CD4-positive, alpha-beta T cell treated with Interleukin-4 for 1 hour (primary cell): ENCODE measurements around the gene PPIL6.

Experiments used
- DNase-seq, 2 donors: peaks; one replicate each; pipeline ENCODE4 v3.0.0-alpha.2; 2020 to 2022

The PPIL6 gene

DNA sequence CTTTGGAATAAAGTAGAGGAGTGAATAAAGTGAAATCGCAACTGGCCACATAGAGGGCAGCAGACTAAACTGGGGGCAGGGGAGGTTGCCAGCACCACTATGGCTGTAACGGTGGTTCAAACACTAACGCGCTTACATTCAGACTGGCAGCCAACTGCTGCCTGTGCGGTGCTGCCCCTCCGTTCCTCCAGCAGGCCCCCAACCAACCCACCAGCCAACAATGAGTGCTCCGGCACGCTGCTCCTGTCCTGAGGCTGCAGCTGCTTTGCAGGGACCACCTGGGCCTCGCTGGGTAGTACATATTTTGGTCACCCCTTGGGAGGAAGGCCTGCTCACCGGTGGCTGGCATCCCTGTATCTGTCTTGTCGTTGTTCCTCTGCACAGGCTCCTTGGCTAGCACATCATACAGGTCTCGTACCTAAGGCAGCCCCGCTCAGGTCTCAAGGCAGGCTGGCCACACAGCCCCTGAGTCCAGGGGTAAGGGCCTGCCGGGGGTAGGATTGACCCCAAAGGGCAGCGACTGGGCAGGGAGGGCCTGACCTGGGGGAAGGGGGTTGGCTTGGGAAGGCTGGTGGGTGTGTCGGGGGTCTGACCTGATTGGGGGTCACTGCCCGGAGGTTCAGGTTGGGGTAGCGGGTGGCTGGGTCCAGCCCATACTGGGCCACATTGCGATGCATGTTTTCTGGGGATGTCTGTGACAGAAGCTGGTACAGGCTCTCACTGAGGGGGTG lies 8.8 kb upstream of the PPIL6 start:
- no peak for DNase-seq

DNA sequence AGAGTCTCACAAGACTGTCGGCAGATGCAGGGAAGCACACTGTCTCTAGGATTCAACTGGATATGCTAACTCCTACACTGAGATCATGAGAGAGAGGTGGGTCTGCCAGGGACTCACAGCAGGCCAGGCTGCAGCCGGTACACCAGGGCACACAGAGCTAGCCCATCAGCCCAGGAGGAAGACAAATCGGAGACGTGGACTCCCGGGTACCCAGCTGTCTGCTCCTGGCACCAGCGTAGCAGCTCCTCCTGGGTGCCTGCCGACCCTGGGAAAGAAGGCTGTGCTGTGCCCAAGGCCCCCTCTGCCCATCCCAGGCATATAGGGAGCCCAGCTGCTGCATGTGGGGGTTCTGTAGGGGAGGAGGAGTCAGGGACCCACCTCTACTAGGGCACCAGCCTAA lies 8.2 kb upstream of the PPIL6 start:
- no peak for DNase-seq

DNA sequence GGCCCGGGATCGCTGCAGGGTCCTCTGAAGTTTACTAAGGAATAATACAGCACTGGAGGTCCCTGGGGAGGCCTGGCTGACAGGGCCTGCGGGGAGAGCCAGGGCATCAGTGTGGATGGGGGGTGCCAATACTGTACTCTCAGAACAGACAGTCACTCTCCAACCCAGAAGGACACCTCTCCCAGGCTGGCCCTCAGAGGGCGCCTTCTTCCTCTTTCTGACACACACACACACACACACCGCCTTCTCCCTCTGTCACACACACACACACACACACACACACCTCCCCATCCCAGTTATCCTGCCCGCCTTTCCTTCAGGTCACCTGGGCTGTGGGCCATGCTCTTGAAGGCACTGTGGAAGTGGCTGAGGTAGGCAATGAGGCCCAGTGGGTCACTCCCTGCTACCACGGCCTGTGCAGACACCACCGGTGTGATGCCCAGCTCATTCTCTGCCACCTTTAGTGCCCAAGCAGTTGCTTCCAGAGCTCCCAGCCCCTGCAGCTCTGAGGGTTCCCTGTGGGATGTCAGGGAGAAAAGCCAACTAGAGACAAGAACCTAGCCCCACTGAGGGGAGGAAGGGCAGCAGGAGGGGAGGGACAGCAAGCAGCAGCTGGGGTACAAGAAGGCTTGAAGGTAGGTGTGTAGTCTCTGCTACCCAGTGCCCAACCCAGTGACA lies 7.6 kb upstream of the PPIL6 start:
- no peak for DNase-seq

DNA sequence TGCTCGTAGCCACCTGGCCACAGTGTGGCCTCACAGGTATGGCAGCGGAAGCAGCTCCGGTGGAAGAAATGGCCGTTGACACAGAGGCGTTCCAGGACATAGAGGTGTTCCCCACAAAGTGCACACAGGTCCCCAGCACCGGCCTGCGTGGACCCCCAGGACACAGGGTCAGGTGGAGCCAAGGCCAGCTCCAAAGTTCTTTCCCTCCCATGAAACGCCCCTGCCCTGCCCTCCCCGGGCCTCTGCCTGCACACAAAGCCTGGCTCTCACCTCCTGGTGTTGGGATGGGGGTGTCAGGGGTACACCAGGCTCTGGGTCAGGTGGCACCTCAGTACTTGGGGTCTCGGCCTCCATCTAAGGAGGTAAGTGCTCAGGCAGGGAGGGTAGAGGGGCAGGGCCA lies 6.7 kb upstream of the PPIL6 start:
- DNase-seq: no peak

DNA sequence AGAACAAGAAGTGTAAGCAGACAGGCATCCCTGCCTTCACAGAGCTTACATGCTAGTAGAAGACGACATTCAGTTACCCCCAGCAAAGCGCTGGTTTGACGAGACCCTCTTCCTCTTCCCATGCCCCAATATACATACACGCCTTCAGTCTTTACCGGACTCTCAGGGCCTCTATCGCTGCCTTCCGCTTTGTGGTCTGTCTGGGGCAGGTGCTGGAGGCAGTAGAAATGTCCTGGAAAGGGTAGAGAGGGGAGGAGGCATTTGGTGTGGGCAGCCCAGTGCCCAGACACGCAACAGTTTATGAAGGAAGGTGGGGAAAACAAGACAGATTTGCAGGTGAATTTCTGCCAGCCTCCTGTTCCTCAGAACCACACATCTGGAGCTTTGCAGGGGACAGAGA lies 6.1 kb upstream of the PPIL6 start:
- DNase-seq: no peak

DNA sequence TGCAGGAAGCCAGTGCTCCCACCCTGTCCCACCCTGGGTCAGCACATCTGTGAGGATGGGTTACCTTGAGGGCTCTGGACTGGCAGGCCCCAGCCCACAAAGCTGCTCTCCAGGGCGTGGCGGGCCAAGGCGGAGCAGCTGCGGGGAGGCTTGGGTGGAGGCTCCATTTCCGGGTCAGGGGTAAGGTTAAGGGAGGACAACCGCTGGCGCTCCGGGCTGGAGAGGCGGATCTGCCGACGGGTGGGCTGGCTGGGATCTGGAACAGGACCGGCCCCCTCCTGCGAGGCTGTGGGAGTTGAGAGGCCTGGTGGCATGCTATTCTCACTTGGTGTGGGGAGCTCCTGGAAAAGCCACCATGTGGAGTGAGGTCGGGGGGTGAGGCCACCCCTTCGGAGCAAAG lies 5.6 kb upstream of the PPIL6 start:
- no peak for DNase-seq

DNA sequence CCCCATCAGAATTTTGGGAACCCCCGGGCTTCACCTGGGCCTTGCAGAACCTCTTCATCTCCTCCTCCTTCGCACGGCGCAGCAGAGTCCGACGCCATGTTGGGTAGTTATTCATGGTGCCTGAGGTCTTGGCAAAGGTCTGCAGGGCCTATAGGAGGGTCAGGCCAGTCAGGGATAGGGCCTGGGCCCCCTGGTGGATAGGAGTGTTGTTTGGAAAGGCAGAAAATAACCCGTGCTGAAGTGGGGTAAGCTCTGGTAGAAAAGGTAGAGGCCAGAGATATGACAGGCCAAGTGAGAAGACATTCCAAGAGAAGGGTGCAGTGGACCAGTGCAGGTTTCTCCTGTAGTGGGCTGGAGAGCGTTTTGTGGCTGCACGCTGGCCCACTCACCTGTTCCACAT lies 5.0 kb upstream of the PPIL6 start:
- DNase-seq: no peak

DNA sequence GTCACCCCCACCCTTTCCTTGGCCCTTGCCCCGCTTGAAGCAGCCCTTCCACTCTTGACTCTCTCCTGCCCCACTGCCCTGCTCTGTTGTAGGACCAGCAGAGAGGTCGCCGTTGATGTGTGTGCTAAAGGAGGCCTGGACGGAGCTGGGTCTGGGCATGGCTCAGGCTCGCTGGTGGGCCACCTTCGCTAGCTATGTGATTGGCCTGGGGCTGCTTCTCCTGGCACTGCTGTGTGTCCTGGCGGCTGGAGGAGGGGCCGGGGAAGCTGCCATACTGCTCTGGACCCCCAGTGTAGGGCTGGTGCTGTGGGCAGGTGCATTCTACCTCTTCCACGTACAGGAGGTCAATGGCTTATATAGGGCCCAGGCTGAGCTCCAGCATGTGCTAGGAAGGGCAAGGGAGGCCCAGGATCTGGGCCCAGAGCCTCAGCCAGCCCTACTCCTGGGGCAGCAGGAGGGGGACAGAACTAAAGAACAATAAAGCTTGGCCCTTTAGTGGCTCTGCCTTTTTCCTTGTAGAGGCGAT lies 3.1 kb upstream of the PPIL6 start:
- no peak for DNase-seq

DNA sequence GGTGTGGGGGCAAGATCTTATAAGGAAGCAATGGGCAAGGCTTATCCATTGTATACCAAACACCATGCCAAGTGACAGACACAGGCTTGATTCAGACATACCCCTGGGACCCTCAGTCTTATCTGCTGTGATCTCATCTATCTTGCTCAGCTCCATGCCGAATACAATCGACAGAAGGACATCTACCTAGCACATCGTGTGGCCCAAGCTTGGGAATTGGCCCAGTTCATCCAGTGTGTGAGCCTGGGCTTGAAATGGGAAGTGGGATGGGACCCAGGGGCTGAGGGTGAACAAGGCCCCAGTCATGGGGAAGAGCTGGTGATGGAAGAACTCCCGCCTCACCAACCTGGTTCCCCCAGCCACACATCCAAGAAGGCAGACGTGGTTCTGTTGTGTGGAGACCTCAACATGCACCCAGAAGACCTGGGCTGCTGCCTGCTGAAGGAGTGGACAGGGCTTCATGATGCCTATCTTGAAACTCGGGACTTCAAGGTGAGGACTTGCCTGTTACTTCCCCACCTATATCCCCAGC lies 2.0 kb upstream of the PPIL6 start:
- DNase-seq: no peak

DNA sequence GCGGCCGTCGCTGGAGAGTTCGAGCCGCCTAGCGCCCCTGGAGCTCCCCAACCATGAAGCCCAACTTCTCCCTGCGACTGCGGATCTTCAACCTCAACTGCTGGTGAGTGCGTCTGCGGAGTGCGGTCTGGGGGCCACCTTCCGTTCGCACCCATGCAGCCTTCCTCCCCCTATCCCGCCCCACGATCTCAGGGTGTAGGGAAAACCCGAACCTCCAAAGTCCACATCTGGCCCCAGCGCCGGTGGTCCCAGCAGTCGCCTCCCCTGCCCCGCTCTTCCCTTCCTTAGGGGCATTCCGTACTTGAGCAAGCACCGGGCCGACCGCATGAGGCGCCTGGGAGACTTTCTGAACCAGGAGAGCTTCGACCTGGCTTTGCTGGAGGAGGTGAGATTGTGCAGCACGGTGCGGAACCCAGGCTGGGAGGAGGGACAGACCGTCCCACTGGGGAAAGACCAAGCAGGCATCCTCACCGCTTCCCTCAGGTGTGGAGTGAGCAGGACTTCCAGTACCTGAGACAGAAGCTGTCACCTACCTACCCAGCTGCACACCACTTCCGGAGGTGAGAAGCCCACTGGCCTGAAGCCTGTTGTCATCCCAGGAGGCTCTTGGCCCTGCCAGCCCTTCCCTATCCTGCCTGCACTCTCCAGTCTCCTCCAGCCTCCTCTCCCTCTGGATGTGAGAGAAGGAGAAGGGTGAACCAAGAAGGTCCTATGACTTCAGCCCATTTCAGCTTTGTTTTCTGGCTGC lies 815 bp upstream of the PPIL6 start:
- DNase-seq: peak; percentile 61

DNA sequence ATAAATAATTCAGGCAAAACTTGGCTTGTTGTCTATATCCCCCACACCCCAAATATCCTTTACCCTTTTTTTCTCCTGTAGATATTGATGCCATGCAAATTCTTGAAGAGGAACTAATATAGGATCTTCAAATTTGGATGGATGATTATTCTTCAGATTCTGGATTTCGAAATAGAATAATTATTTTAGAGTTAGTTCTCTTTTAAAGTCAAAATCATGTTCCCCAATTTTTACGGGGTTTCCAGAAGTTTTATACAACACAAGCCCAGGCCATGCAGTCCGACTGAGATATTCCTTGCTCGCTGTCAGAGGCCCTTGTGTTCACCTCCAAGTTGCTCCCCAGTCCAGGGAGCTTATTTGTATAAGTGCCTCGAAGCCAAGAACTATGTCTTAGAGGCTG lies 4.4 kb downstream of the PPIL6 start:
- DNase-seq: no peak

DNA sequence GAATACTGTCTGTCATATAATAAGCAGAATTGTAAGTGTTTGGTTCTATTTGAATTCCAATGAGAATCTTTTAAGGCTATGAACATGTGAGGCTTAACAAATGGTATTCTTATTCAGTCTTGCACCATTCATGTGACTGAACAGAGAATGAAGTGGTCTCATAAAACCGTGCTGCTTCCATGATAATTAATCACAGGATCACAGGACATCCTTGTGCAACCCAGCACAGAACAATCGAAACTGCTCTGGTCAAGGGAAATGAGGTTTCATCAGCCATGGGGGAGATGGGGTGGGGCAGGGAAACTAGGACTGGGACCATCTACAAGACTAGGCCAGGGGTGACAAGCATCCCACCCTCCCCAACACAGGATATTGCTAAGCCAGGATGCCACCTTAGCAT lies 6.0 kb downstream of the PPIL6 start:
- no peak for DNase-seq

DNA sequence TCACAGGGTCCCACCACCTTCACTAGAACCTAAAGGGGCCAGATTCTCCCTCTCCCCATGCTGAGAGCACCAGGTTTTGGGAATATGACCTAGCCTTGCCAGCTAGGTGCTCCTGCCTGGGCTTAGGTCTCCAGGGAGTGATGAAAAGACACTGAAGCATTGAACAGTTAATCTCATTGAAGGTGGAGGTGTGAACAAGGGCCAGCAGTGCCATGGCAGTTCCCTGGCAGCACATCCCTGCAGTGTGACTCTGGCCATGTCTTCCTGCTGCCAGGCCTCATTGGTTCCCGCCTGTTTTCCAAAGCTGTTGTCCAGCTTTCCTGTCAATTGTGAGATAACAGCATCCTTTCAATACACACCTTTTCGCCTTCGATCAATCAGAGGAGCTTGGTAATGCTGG lies 10.9 kb downstream of the PPIL6 start:
- DNase-seq: no peak

DNA sequence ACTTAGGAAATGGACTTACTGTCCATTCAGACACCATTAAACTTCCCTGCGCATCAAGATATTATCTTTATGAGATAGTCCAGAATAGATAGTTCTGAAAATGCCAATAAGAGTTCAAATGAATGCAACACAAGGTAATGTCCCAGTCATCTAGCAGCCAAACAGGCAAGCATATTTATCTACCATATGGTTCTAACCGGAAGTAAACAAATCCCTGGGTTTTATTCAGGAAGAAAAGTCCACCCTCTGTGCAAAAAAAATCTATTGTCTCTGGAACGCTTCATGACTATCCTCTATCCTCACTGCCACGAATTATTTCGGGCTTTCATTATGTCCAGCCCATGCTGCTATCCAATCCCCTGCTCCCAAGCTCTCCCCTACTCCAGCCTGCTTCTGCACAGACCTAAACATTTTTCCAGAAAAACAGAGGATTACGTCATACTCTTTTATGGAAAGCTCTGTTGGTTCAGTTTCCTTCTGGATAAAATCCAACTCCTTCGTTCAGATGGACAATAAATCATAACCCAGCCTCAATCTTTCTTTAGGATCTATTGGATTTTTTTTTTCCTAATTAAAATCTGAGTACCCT lies 11.4 kb downstream of the PPIL6 start:
- no peak for DNase-seq

DNA sequence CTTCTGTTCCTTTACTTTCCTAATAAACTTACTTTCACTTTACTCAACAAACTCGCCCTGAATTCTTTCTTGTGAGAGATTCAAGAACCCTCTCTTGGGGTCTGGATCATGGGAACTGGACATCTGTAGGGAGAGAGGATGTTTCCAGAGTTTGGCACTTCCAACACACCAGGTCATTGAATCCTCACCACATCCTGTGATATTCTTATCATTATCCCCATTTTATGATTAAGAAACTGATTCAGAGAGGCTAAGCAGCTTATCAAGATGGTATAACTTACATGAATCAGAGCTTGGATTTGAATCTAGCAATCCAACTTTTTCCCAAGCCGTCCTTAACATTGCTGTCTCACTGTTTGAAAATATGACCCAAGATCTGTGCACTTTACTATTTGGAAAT lies 15.5 kb downstream of the PPIL6 start:
- DNase-seq: no peak

DNA sequence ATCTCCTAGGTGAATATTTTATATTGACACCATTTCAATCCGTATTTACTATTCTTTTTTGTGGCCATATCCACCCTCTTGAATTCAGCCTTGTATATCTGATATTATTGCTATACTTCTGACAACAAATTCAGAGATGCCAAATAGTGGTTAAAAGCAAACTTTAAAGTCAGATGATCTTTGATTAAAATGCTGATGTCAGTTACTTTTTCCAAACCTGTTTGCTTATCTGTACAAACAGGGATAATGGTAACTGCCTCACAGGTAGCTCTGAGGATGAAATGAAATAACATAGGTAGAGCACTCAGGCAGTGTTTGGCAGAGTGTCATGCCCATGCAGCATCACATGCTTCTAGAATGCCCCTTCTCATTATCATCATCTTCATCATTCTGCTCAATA lies 19.2 kb downstream of the PPIL6 start:
- DNase-seq: no peak

DNA sequence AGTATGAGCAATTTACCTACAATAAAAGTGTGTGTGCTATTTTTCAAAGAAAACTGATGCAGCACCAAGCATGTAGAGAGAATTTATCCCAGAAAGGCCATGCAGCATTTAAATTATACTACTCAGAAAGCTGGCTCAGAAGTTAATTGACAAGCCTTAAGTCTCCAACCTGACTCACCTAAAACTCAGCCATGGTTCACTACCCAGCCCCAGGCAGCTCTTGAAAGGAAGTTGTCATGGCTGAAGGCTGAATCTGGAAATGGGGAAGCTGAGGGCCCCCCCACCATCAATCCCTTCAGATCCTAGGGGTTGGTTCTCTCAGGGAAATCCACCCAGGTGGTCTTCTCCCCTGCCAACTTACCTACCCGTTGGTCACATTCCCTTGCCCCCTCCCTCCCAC lies 19.7 kb downstream of the PPIL6 start:
- DNase-seq: no peak

DNA sequence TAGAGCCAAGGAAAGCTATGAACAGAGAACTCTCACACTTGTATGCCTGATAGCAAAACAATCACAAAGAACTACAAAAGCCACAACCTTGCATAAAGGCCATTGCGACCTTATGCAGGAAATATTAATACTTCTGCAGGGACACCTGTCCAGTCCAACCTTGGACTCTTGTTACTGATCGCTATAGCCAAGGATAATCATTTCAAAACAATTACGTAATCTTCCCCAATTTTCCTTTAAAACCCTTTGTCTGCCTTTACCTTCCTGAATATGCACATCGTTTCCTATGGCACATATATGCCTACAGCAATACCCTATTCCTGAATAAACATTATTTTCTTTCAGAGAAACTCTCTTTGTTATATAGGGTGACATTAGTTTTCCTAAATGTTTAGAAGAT lies 22.8 kb downstream of the PPIL6 start:
- DNase-seq: no peak

DNA sequence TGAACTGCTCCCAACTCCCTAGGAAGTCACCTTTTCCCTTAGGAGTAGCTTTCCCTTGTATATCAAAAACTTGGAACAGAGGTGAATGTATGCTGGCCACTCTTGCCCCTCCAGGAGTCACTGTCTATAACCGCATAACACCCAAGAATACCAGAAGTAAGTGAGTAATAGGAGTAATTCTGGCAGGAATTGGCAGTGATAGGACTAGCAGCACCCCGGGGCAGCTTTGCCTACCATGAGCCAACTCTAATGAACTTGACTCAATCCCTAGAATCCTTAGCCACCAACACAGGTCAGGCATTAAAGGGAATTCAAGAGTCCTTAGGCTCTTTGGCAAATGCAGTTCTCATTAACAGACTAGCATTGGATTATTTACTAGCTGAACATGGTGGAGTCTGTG lies 29.4 kb downstream of the PPIL6 start:
- no peak for DNase-seq

DNA sequence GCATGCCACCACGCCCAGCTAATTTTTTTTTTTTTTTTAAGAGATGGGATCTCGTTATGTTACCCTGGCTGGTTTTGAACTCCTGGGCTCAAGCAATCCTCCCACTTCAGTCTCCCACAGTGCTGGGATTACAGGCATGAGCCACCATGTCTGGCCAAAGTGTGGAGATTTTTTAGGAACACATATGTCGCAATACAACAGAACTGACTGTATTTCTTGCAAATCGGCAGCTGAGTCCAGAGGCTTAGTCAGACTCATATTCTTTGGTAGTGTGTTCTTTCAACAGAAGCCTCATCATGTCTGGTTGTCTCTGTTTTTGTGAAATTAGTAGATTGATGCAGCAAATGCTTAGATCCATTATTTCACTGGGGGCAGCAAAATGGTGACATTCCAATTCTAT lies 34.2 kb downstream of the PPIL6 start:
- no peak for DNase-seq

DNA sequence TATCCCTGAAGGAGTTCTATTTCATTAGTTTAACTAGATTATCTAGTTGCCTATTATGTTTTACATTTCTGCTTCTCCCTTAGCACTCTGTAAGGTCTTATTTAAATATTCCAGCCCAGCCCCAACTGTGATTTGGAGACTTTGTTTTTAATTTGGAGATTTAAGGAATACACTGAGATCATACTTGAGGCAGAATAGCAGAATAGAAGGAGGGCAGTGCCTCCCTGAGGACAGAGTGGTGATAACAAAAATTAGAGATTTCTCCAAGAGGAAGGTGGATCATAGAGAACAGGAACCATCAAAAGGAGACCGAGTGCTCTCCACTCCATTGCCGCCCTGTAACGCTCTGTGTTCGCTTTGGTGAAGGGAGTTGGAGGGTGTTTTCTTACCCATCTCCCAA lies 43.4 kb downstream of the PPIL6 start:
- no peak for DNase-seq

DNA sequence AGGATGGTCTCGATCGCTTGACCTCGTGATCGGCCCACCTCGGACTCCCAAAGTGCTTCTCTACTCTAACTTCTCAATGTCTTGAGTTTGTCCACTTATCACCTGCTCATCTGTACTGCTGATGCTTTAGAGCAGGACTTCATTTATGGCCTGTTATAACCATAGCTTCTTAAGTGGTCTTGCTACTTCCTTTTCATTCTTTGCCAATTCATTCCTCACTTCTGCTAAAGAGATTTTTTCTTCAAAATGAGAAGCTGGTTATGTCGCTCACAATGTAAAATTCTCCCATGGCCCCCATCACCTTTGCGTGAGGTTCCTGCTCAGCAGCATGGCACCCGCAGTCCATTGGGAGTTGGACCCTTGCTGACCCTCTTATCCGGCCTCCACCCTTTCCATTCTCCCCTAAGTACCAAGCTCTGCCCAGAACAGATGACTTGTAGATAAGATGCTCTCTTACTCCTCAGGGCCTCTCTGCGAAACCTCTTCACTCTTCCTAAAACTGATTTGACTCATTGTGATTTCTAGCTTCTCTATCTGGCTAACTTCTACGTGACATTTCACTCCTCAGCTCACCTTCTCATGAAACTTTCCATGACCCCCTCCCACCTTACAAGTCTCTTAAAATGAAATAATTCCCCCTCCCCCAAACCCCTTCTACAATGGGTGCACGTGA lies 44.2 kb downstream of the PPIL6 start:
- no peak for DNase-seq

DNA sequence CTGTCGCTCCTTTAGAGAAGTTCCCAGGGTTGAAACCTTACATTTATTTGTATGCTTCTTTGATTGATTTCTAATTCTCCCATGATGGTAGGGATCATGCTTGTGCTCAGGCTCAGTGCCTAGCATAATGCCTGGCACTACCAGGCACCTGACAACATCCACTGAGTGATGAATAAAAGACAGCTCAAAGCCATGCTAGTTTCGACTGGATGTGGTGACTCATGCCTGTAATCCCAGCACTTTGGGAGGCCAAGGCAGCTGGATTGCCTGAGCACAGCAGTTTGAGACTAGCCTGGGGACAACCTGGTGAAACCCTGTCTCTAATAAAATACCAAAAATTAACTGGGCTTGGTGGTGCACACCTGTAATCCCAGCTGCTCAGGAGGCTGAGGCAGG lies 46.5 kb downstream of the PPIL6 start:
- DNase-seq: no peak
